K562 (cell line): Measurements from ENCODE around the gene GRK4. TPM values are rescaled to one million over a fixed set of nuclear protein-coding genes. Genes with fewer than 3 reads are reported as not detected.

ENCODE experiments used
- ATAC-seq: fragments of 200-7000 bp; cut with Tn5 transposase; 3 replicates; pipeline ENCODE4 v1.9.1; 2020; ENCODE audit warnings: moderate library complexity
- BruUV-seq: library from RNA; stranded (reverse); fragments of 400-500 nt; replicated peaks from 2 replicates; lab custom pipeline; 2021; lab: Mats Ljungman, UMichigan
- CTCF ChIA-PET: fragments of 300-600 bp; formaldehyde crosslinking; extraction: SDS; loops from one replicate; lab custom pipeline; 2021; ENCODE audit warnings: low intra/inter-chr PET ratio; lab: Yijun Ruan, JAX
- POLR2A ChIA-PET: fragments of 300-600, 350-650 bp; sonication (Branson Sonifier 250); formaldehyde crosslinking; extraction: SDS; loops from one replicate; lab custom pipeline; 2021; ENCODE audit warnings: antibody characterized with exemption, inconsistent platforms; lab: Yijun Ruan, JAX
- DNase-seq, 4 experiments: peaks; one replicate each; pipeline versions ENCODE4 v3.0.0 to v3.0.0-alpha.2; 2011 to 2018; ENCODE audit warnings: low spot score in 3 of 4, mixed read lengths in 3 of 4; ENCODE audit errors: extremely low read depth in 1 of 4
- FAIRE-seq: peaks from 2 replicates; lab custom pipeline; 2011; peaks lifted over from hg19 to GRCh38; lab: Jason Lieb, UNC
- H2AFZ ChIP-seq: 2 replicates; pipeline ENCODE4 v1.6.0; 2011; ENCODE audit warnings: low read depth, low read length, control low read depth, inconsistent platforms
- H3K27ac ChIP-seq: fragments of 200-600 bp; 3 replicates; pipeline ENCODE4 v1.8.0; 2011; ENCODE audit warnings: low read depth, mild to moderate bottlenecking, control low read depth, inconsistent platforms, low read length, moderate library complexity, mixed read lengths; ENCODE audit errors: extremely low read depth
- H3K27me3 ChIP-seq, 2 experiments: fragments of 300-600 bp in 1 of 2; 2 replicates in 1 of 2; 3 replicates in 1 of 2; pipeline versions ENCODE4 v1.6.0 to v1.8.0; 2011; ENCODE audit warnings: inconsistent platforms in 2 of 2, low read length in 2 of 2, mild to moderate bottlenecking in 1 of 2, mixed read lengths in 1 of 2, moderate library complexity in 1 of 2; ENCODE audit not compliant: control insufficient read depth in 2 of 2, insufficient read depth in 2 of 2
- H3K36me3 ChIP-seq: fragments of 300-600 bp; 3 replicates; pipeline ENCODE4 v1.8.0; 2011; ENCODE audit warnings: mild to moderate bottlenecking, low read length, inconsistent platforms; ENCODE audit not compliant: control insufficient read depth, insufficient read depth
- H3K4me1 ChIP-seq, 2 experiments: fragments of 200-600 bp in 1 of 2; replicated peaks in 1 of 2; 2 replicates in 1 of 2; 3 replicates in 1 of 2; pipeline versions ENCODE4 v1.5.1 to v1.8.0; 2011; ENCODE audit warnings: inconsistent platforms in 2 of 2, low read length in 2 of 2, mild to moderate bottlenecking in 1 of 2, mixed read lengths in 1 of 2, moderate library complexity in 1 of 2; ENCODE audit not compliant: control insufficient read depth in 2 of 2, insufficient read depth in 2 of 2
- H3K4me2 ChIP-seq: 2 replicates; pipeline ENCODE4 v1.6.1; 2011; ENCODE audit warnings: low read length, control low read depth, inconsistent platforms, mixed read lengths; ENCODE audit not compliant: insufficient read depth
- H3K4me3 ChIP-seq: fragments of 200-600 bp; sonication (generic), shearing (Covaris generic); 2 replicates; pipeline ENCODE4 v1.5.1; 2016; ENCODE audit warnings: control low read depth, inconsistent platforms
- H3K79me2 ChIP-seq: fragments of 200-600 bp; 3 replicates; pipeline ENCODE4 v1.8.0; 2011; ENCODE audit warnings: low read length, inconsistent platforms; ENCODE audit not compliant: control insufficient read depth, insufficient read depth
- H3K9ac ChIP-seq, 2 experiments: 2 replicates each; pipeline versions ENCODE4 v1.6.0 to v1.6.1; 2011; ENCODE audit warnings: low read depth in 2 of 2, low read length in 2 of 2, control low read depth in 1 of 2, inconsistent platforms in 1 of 2, mild to moderate bottlenecking in 1 of 2, mixed read lengths in 1 of 2; ENCODE audit not compliant: insufficient read depth in 1 of 2
- H3K9me1 ChIP-seq: one replicate; pipeline ENCODE4 v1.6.0; 2011; ENCODE audit warnings: inconsistent platforms, mild to moderate bottlenecking, low read length, moderate library complexity; ENCODE audit not compliant: control insufficient read depth, insufficient read depth
- H3K9me3 ChIP-seq: replicated peaks from 2 replicates; pipeline ENCODE4 v1.5.1; 2011; ENCODE audit warnings: low read depth, low read length, inconsistent platforms; ENCODE audit not compliant: control insufficient read depth, insufficient read depth
- H4K20me1 ChIP-seq: replicated peaks from 2 replicates; pipeline ENCODE4 v1.6.1; 2011; ENCODE audit warnings: low read length, inconsistent platforms, mixed read lengths; ENCODE audit not compliant: control insufficient read depth, insufficient read depth
- FOSL1 ChIP-seq: fragments of 200-800 bp; sonication (Bioruptor generic); conservative IDR thresholded peaks from 2 replicates; pipeline ENCODE4 v1.6.1; 2016; ENCODE audit warnings: missing genetic modification characterization, missing compliant biosample characterization
- HIVEP1 ChIP-seq: fragments of 250-450 bp; sonication (Bioruptor Pico); IDR thresholded peaks from 2 replicates; pipeline ENCODE4 v1.4.0; 2020; ENCODE audit warnings: mild to moderate bottlenecking
- HNRNPLL ChIP-seq: fragments of 200-400 bp; formaldehyde crosslinking; IDR thresholded peaks from 2 replicates; pipeline ENCODE4 v1.6.1; 2017; ENCODE audit warnings: low read length, low read depth, mild to moderate bottlenecking; ENCODE audit not compliant: poor library complexity, severe bottlenecking
- KDM5B ChIP-seq: fragments of 200-600 bp; sonication (generic); IDR thresholded peaks from 2 replicates; pipeline ENCODE4 v1.6.1; 2012; ENCODE audit warnings: low read depth, mild to moderate bottlenecking, moderate library complexity, low read length, control low read depth, inconsistent platforms; ENCODE audit not compliant: insufficient replicate concordance
- NR2F6 ChIP-seq: fragments of 450-650 bp; formaldehyde crosslinking; IDR thresholded peaks from 2 replicates; pipeline ENCODE4 v1.4.0; 2020; ENCODE audit warnings: mild to moderate bottlenecking
- POLR2AphosphoS5 ChIP-seq: IDR thresholded peaks from 2 replicates; pipeline ENCODE4 v1.6.1; 2011; ENCODE audit warnings: mild to moderate bottlenecking, low read depth, low read length, moderate library complexity; ENCODE audit not compliant: control insufficient read depth, insufficient read depth
- POLR2H ChIP-seq: IDR thresholded peaks from 2 replicates; pipeline ENCODE4 v1.6.1; 2016; ENCODE audit warnings: missing genetic modification characterization, low read depth, mild to moderate bottlenecking, control low read depth, missing compliant biosample characterization, moderate library complexity
- SPI1 ChIP-seq: IDR thresholded peaks from 2 replicates; pipeline ENCODE4 v1.6.1; 2011; ENCODE audit warnings: low read depth, low read length, control low read depth, borderline replicate concordance
- ZNF121 ChIP-seq: sonication (generic); formaldehyde crosslinking; conservative IDR thresholded peaks from 2 replicates; pipeline ENCODE4 v1.8.0; 2022; ENCODE audit warnings: missing genetic modification reagents
- WGBS: fragments of 100-300 bp; shearing (Covaris generic); methylation state at CpG from one replicate; pipeline ENCODE4 v1.1.6; 2016; ENCODE audit warnings: low coverage, mixed read lengths; ENCODE audit not compliant: insufficient coverage; ENCODE audit errors: missing lambda C conversion rate; 5-methylcytosine and 5-hydroxymethylcytosine counted together
- in situ Hi-C: fragments of 300-500 bp; cut with MboI; formaldehyde crosslinking; loops from 4 replicates; pipeline ENCODE4 v1.15.0; 2018; ENCODE audit warnings: inconsistent platforms, mixed read lengths
- intact Hi-C: fragments of 100-400 bp; cut with micrococcal nuclease; formaldehyde crosslinking; loops from 2 replicates; pipeline ENCODE4 v1.14.2; 2022
- polyA plus RNA-seq, 8 experiments: library from polyadenylated mRNA; depleted of rRNA in 4 of 8; stranded (reverse) in 5 of 8; unstranded in 3 of 8; fragments of >200 nt; fragmentation: Nextera tagmentation in 2 of 8; fragmentation: Illumina TruSeq in 1 of 8; extraction: Ambion mirVana in 2 of 8; extraction: Trizol in 1 of 8; gene quantifications; 2 replicates each; pipeline versions ENCODE4 v1.2.1 to v1.2.3, GENCODE V29; 2011 to 2014; ENCODE audit warnings: inconsistent platforms in 1 of 8, missing spikeins in 1 of 8
- total RNA-seq, 7 experiments: library from RNA; depleted of rRNA in 6 of 7; stranded (reverse); fragments of >200 nt in 6 of 7; fragmentation: Illumina TruSeq in 2 of 7; extraction: Trizol in 2 of 7; gene quantifications; 2 replicates each; pipeline versions ENCODE4 v1.2.1 to v1.2.3, GENCODE V29; 2011 to 2021; ENCODE audit warnings: low replicate concordance in 1 of 7
- TF ChIP-seq, protein P1 (sequence below): fragments of 450-650 bp; formaldehyde crosslinking; IDR thresholded peaks from 2 replicates; pipeline ENCODE4 v1.4.0; 2020; ENCODE audit warnings: mild to moderate bottlenecking, mixed read lengths
- TF ChIP-seq, protein P2 (sequence below): IDR thresholded peaks from 2 replicates; pipeline ENCODE4 v1.6.1; 2012; ENCODE audit warnings: low read depth, low read length, improper control_type of control experiment, borderline replicate concordance
- TF ChIP-seq, protein P3 (sequence below), 3 experiments: IDR thresholded peaks in 2 of 3; conservative IDR thresholded peaks in 1 of 3; 2 replicates each; pipeline ENCODE4 v1.5.1; 2011 to 2012; ENCODE audit warnings: low read length in 3 of 3, mild to moderate bottlenecking in 3 of 3, control low read depth in 2 of 3, improper control_type of control experiment in 1 of 3, inconsistent platforms in 1 of 3, low read depth in 1 of 3, mixed read lengths in 1 of 3, moderate library complexity in 1 of 3; ENCODE audit not compliant: insufficient read depth in 2 of 3
- TF ChIP-seq, protein P4 (sequence below): sonication (generic); IDR thresholded peaks from 2 replicates; pipeline ENCODE4 v1.6.1; 2016

Gene GRK4
- total and polyA plus RNA-seq, 9 of the 15 experiments (the other 6 are each of a cell fraction or from before 2014, with no cell fraction given) = 1.1 to 4.8 (median 2.6) TPM

DNA sequence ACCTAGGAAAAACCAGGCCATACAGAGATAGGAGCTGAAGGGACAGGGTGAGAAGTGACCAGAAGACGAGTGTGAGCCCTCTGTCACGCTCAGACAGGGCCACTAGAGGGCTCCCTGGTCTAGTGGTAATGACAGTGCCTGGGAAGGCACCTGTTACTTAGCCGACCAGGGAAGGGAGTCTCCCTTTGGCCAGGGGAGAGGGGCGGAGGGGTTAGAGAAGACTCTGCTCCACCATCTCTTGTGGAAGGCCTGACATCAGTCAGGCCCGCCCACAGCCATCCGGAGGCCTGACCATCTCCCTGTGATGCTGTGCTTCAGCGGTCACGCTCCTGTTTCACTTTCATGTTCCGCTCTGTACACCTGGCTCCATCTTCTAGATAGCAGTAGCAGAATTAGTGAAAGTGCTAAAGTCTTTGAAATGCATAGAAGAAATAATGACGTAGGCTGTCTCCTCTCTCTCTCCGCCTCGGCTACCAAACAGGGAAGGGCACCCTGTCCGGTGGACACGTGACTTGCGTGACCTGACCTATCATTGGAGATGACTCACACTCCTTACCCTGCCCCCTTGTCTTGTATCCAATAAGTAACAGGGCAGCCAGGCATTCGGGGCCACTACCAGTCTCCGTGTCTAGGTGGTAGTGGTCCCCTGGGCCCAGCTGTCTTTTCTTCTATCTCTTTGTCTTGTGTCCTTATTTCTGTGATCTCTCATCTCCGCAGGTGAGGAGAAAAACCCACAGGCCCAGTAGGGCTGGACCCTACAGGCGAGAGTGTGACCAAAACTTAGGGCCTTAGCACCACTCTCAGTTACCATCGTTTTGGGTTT is 84.3 kb downstream of the GRK4 start:
- peaks cover 7 to 12% of the 10 kb centered on the region in 2 experiments; a peak in 4 of 5 replicates for H3K27me3 ChIP-seq
- BruUV-seq = no TSS peak
- ATAC-seq (peak; percentile 92), DNase-seq (peak; percentile 44 to 80 (median 52)), FAIRE-seq (peak; percentile 91)
- WGBS = 21% methylated on average over 20 of the region's 20 CpGs
- no peaks in the 10 kb centered on the region for H3K79me2 ChIP-seq
- H3K9ac ChIP-seq = no peak overlapping the region
- H3K4me3 ChIP-seq = no peak overlapping the region
- in situ Hi-C loops = no loop called here
- peaks cover 4% of the 10 kb centered on the region; the same call in 1 of the 2 replicates for H3K9me3 ChIP-seq
- no peaks in the 10 kb centered on the region for H3K36me3 ChIP-seq
- ChIA-PET CTCF (interaction anchor here (0.7 kb wide), 2 partner anchors 88 to 89 kb away, joined by 3 to 4 read pairs; no protein-coding TSS in a partner anchor), POLR2A (interaction anchor here (0.6 kb wide), 1 partner anchor 1003 kb away, joined by 5 read pairs; no protein-coding TSS in a partner anchor)
- intact Hi-C loops = loop anchor here (1.0 to 10.0 kb wide), 3 partner anchors 59 to 395 kb away; partner anchors contain the start of gene HGFAC
- H3K27ac ChIP-seq = no peak overlapping the region
- peak overlapping the region; percentile 63 for H3K4me2 ChIP-seq
- H2AFZ ChIP-seq = 0 out of 2 replicates have a peak overlapping the region, but pooled peaks have one; percentile 7
- H3K9me1 ChIP-seq = no peaks in the 10 kb centered on the region
- peaks cover 0 to 3% of the 10 kb centered on the region in 2 experiments; a peak in 4 of 5 replicates for H3K4me1 ChIP-seq
- no peaks in the 10 kb centered on the region for H4K20me1 ChIP-seq
- TF ChIP-seq FOSL1 (tag) (peak; percentile 70), POLR2H (tag) (no peak), NR2F6 (CRISPR knock-in tag) (no peak), POLR2AphosphoS5 (no peak), ZNF121 (CRISPR knock-in tag) (no peak), KDM5B (no peak), HNRNPLL (no peak), HIVEP1 (CRISPR knock-in tag) (no peak), SPI1 (no peak)
- TF ChIP-seq, protein P1, sequence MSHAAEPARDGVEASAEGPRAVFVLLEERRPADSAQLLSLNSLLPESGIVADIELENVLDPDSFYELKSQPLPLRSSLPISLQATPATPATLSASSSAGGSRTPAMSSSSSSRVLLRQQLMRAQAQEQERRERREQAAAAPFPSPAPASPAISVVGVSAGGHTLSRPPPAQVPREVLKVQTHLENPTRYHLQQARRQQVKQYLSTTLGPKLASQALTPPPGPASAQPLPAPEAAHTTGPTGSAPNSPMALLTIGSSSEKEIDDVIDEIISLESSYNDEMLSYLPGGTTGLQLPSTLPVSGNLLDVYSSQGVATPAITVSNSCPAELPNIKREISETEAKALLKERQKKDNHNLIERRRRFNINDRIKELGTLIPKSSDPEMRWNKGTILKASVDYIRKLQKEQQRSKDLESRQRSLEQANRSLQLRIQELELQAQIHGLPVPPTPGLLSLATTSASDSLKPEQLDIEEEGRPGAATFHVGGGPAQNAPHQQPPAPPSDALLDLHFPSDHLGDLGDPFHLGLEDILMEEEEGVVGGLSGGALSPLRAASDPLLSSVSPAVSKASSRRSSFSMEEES (CRISPR knock-in tag) = 0 out of 2 replicates have a peak, but pooled peaks have one; percentile 48
- TF ChIP-seq, protein P2, sequence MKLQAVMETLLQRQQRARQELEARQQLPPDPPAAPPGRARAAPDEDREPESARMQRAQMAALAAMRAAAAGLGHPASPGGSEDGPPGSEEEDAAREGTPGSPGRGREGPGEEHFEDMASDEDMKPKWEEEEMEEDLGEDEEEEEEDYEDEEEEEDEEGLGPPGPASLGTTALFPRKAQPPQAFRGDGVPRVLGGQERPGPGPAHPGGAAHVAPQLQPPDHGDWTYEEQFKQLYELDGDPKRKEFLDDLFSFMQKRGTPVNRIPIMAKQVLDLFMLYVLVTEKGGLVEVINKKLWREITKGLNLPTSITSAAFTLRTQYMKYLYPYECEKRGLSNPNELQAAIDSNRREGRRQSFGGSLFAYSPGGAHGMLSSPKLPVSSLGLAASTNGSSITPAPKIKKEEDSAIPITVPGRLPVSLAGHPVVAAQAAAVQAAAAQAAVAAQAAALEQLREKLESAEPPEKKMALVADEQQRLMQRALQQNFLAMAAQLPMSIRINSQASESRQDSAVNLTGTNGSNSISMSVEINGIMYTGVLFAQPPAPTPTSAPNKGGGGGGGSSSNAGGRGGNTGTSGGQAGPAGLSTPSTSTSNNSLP = no peak
- TF ChIP-seq, protein P3, sequence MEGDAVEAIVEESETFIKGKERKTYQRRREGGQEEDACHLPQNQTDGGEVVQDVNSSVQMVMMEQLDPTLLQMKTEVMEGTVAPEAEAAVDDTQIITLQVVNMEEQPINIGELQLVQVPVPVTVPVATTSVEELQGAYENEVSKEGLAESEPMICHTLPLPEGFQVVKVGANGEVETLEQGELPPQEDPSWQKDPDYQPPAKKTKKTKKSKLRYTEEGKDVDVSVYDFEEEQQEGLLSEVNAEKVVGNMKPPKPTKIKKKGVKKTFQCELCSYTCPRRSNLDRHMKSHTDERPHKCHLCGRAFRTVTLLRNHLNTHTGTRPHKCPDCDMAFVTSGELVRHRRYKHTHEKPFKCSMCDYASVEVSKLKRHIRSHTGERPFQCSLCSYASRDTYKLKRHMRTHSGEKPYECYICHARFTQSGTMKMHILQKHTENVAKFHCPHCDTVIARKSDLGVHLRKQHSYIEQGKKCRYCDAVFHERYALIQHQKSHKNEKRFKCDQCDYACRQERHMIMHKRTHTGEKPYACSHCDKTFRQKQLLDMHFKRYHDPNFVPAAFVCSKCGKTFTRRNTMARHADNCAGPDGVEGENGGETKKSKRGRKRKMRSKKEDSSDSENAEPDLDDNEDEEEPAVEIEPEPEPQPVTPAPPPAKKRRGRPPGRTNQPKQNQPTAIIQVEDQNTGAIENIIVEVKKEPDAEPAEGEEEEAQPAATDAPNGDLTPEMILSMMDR (IDR thresholded peaks at IDR 0.05 in 2 of 3, conservative IDR thresholded peaks at IDR 0.05 in 1 of 3; ENCODE audit: insufficient read depth in 2 of 3, low read depth in 1 of 3, low read length in 3 of 3) = peak; percentile 81 to 83 (median 83)
- TF ChIP-seq, protein P4, sequence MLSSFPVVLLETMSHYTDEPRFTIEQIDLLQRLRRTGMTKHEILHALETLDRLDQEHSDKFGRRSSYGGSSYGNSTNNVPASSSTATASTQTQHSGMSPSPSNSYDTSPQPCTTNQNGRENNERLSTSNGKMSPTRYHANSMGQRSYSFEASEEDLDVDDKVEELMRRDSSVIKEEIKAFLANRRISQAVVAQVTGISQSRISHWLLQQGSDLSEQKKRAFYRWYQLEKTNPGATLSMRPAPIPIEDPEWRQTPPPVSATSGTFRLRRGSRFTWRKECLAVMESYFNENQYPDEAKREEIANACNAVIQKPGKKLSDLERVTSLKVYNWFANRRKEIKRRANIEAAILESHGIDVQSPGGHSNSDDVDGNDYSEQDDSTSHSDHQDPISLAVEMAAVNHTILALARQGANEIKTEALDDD = no peak
